LNCaP clone FGC (cell line): ENCODE results near the gene ARID1B.
A peak's percentile ranks its signal among the peaks of the same experiment; 100 is the strongest.

Experiments used
- DNase-seq: peaks from one replicate; pipeline ENCODE4 v3.0.0-alpha.2; 2011; ENCODE audit warnings: low read depth
- H3K4me3 ChIP-seq: 2 replicates; pipeline ENCODE4 v1.5.1; 2011; ENCODE audit warnings: mild to moderate bottlenecking, low read depth, low read length, control low read depth
- TF ChIP-seq, protein P1 (sequence below): IDR thresholded peaks from 2 replicates; pipeline ENCODE4 v1.5.1; 2012; ENCODE audit warnings: mild to moderate bottlenecking; ENCODE audit not compliant: control insufficient read depth, insufficient read depth; ENCODE audit errors: extremely low read depth

ARID1B gene

DNA sequence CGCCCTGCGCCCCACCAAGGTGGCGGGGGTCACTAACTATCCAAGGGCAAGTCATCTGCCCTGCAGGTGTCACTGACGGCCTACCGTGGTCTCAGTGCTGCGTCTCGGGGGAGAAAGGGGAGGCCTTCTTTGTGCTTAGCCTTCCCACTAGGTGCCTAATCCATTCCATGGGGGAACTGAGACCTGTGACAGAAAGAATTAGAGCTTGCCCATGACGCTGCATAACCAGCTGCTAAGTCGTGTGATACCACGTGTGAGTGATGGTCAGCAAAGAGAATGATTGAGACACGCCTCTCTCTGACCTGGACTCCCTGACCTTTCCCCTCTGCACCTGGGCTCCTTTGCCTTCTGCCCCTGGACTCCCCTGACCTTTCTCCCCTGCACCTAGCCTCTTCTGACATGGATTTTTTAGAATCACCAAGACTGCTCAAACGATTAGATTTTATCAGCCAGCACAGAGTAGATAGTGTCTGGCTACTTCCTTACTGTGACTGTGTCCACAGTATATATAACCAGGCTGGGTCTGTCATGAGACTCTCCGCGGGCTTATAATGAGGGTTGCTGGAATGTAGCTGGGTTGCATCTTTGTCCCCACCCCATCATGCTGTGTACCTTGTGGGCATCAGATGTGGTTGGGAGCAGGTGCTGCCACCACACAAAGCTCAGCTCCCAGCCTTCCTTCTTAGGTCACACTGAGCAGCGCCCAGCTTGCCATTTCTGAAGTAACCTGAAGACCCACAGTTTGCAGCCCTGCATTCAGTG lies 405.5 kb downstream of the ARID1B start:
- H3K4me3 ChIP-seq, result no peak overlapping the region
- TF ChIP-seq, protein P1, sequence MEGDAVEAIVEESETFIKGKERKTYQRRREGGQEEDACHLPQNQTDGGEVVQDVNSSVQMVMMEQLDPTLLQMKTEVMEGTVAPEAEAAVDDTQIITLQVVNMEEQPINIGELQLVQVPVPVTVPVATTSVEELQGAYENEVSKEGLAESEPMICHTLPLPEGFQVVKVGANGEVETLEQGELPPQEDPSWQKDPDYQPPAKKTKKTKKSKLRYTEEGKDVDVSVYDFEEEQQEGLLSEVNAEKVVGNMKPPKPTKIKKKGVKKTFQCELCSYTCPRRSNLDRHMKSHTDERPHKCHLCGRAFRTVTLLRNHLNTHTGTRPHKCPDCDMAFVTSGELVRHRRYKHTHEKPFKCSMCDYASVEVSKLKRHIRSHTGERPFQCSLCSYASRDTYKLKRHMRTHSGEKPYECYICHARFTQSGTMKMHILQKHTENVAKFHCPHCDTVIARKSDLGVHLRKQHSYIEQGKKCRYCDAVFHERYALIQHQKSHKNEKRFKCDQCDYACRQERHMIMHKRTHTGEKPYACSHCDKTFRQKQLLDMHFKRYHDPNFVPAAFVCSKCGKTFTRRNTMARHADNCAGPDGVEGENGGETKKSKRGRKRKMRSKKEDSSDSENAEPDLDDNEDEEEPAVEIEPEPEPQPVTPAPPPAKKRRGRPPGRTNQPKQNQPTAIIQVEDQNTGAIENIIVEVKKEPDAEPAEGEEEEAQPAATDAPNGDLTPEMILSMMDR, result no peak
- DNase-seq, result no peak

DNA sequence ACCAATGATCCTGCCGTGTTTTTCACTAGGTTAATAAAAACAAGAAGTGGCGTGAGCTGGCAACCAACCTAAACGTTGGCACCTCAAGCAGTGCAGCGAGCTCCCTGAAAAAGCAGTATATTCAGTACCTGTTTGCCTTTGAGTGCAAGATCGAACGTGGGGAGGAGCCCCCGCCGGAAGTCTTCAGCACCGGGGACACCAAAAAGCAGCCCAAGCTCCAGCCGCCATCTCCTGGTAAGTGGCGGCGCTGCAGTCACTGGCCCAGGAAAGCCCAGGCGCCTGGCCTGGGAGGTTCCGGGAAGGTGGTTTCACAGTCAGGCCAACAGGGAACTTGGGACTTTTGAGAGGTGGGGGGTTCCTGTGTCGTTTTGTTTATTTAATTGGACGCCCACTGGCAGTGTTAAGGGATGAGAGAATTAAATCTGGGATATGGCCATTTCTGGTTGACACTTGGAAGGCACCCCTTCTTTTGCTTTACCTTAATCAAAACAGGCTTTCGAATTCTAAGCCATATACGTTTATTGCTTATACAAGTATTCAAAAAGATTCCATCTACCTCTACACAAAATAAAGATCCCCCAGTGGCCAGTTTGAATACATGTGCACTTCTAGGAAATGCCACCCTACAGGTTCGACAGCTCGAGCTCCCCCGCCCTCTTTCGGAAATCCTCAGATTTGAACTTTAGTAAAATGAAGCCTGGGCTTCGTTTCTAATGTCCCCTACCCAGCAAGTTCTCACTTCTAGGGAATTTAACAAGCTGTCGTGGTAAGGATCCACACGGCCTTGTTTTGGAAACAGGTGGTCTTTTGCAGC lies 407.2 kb downstream of the ARID1B start:
- DNase-seq, result peak; percentile 50
- 0 out of 2 replicates have a peak overlapping the region, but pooled peaks have one; percentile 8 for H3K4me3 ChIP-seq
- TF ChIP-seq, protein P1, result peak; percentile 96

DNA sequence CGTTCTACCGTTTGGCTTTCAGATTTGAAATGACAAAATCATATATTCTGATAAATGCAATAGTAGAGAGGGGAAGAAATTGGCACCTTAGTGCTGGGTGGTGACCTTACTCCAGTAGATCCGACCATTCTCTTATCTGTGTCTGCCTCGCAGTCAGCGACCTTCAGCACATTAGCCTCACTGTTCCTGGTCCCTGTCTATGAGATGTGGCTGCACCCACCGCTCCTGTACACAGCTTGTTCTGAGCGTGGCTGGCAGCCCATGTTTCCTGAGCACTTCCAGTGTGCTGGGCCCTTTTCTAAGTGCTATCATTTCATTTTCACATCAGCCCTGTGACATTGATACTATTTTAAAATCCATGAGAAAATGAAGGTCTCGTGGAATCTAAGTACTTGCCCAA lies 408.0 kb downstream of the ARID1B start:
- H3K4me3 ChIP-seq, result no peak overlapping the region
- DNase-seq, result no peak
- TF ChIP-seq, protein P1, result no peak

DNA sequence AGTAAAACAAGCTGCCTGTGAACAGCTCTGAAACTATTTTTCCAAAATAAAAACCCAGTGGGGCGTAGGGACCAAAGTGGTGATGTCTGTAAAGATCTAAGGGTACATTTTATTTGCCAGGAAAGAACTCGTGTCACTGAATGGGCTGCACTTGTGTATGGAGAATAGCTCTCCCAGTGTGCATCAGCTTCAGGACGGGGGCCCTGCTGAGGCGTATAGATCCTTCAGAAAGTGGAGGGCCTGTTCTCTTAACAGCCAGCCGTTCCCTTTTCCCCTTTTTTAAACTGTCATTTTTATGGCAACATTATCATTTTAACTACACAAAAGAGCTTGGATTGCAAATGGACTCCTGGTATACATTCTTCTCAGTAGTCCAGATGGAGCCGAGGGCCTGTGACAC lies 408.8 kb downstream of the ARID1B start:
- H3K4me3 ChIP-seq, result no peak overlapping the region
- no peak for DNase-seq
- TF ChIP-seq, protein P1, result no peak

DNA sequence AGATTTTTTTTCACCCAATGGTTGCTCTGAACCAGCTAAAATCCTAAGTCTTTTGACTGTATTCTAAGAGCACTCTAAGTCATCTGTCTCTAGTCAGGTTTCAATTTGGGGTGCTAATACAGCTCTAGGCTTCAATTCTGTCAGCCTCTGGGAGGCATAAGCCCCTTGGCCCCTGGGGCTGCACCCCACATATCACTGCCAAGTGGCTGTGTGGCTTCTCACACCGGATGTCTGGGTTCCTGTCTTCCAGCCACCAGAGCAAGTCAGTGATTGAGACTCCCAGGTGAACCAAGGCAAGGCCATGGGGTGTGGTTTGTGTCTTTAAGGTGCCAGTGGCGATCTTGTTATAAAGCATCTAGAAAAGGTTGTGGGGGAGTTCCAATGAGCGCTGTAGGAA lies 409.6 kb downstream of the ARID1B start:
- no peak for DNase-seq
- TF ChIP-seq, protein P1, result no peak
- peak overlapping the region; percentile 23; the same call in 1 of the 2 replicates for H3K4me3 ChIP-seq

DNA sequence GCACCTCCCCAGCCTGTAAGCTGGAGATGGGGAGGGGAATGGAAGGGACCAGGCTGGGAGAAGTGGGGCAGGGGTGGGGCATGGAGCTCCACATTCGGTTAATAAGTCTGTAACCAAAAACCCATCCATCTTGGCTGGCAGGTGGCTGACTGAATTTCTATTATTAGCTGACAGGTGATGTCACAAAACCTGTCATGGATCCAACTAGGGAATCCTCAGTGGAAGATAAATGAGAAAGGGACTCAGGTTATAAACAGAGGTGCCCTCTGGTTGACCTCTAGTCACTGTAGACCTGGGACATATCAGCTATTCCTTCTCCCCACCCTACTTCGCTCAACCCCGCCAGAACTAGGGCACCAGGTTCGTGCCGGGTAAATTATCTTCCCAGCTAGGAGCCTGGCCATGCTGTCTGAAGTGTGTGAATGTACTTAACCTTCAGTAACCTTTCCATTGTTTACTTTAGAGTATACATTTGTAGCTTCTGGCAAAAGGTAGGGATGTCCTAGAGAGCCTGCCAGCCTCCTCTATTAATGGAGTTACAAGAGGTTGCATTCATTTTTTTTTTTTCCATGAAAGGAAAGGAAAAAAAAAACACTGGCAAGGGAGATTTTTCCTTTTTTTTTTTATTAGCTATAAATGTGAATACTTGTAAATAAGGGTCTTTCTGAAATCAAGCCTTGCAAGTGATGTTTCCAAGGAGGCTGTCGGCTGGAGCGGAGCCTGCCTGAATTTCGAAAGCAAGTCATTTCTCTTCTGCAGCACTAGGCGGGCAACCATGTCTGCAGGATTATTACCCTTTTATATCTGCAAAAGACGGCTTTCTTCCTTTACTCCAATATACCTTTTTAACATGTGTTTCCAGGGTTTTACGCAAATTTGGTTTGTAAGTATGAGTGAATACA lies 410.3 kb downstream of the ARID1B start:
- peak; percentile 91 for DNase-seq
- peak overlapping the region; percentile 23 for H3K4me3 ChIP-seq
- TF ChIP-seq, protein P1, result no peak
